ENCODE data around the gene VAV2. TPM values are rescaled to one million over a fixed set of nuclear protein-coding genes. Genes with fewer than 3 reads are reported as not detected.
A peak's percentile ranks its signal among the peaks of the same experiment; 100 is the strongest.

The VAV2 gene
- total and polyA plus RNA-seq, 9 of the 15 experiments (the other 6 are each of a cell fraction or from before 2014, with no cell fraction given) = 0.01 to 2.7 (median 1.0) TPM; not detected in 1

GRCh38 chr9:134007571-134007970 lies 15.4 kb upstream of the VAV2 start:
- TF ChIP-seq FOXA1 (IDR thresholded peaks at IDR 0.05; ENCODE audit: borderline replicate concordance) (no peak), NCOR1 (IDR thresholded peaks at IDR 0.05) (no peak), ZNF695 (CRISPR knock-in tag; IDR thresholded peaks at IDR 0.05) (no peak), PHF21A (IDR thresholded peaks at IDR 0.05; ENCODE audit: borderline replicate concordance, low read depth) (no peak), ZBTB34 (CRISPR knock-in tag; IDR thresholded peaks at IDR 0.05) (no peak), HBP1 (CRISPR knock-in tag; IDR thresholded peaks at IDR 0.05) (no peak), RAD21 (CRISPR knock-in tag; conservative IDR thresholded peaks at IDR 0.05 in 1 of 2, IDR thresholded peaks at IDR 0.05 in 1 of 2) (0 out of 4 replicates have a peak, but pooled peaks of 1 of the 2 experiments have one; percentile 11)
- H3K4me3 ChIP-seq = no peak overlapping the region
- no peak overlapping the region for H2AFZ ChIP-seq (ENCODE audit: low read depth, low read length)
- ATAC-seq (no peak), DNase-seq (ENCODE audit: extremely low read depth in 1 of 4, low spot score in 3 of 4) (no peak), FAIRE-seq (no peak)
- BruUV-seq (replicated peaks) = no TSS peak
- in situ Hi-C loops (cut with MboI) = no loop called here
- no peaks in the 10 kb centered on the region for H3K9me3 ChIP-seq (replicated peaks; ENCODE audit: control insufficient read depth, insufficient read depth, low read depth, low read length)
- CTCF ChIA-PET (ENCODE audit: low intra/inter-chr PET ratio) = no interaction called here
- H3K4me1 ChIP-seq (replicated peaks in 1 of 2; ENCODE audit: control insufficient read depth in 2 of 2, insufficient read depth in 2 of 2, low read length in 2 of 2) = peaks cover 0 to 6% of the 10 kb centered on the region in 2 experiments; a peak in 2 of 5 replicates
- POLR2A ChIA-PET = interaction anchor here (1.0 kb wide), 1 partner anchor 14 kb away, joined by 3 read pairs; no protein-coding TSS in a partner anchor
- H3K9me1 ChIP-seq (ENCODE audit: control insufficient read depth, insufficient read depth, low read length) = no peaks in the 10 kb centered on the region
- H3K79me2 ChIP-seq (ENCODE audit: control insufficient read depth, insufficient read depth, low read length) = no peaks in the 10 kb centered on the region
- H3K9ac ChIP-seq (ENCODE audit: insufficient read depth in 1 of 2, low read depth in 2 of 2, low read length in 2 of 2) = no peak overlapping the region
- intact Hi-C loops (cut with micrococcal nuclease) = no loop called here
- H3K27ac ChIP-seq (ENCODE audit: extremely low read depth, low read depth, low read length) = no peak overlapping the region
- no peaks in the 10 kb centered on the region for H4K20me1 ChIP-seq (replicated peaks; ENCODE audit: control insufficient read depth, insufficient read depth, low read length)
- H3K27me3 ChIP-seq (ENCODE audit: control insufficient read depth in 2 of 2, insufficient read depth in 2 of 2, low read length in 2 of 2) = peaks cover 24 to 51% of the 10 kb centered on the region in 2 experiments
- H3K36me3 ChIP-seq (ENCODE audit: control insufficient read depth, insufficient read depth, low read length) = no peaks in the 10 kb centered on the region
- H3K4me2 ChIP-seq (ENCODE audit: insufficient read depth, low read length) = no peak overlapping the region
- 0% methylated on average over 9 of the region's 9 CpGs for WGBS (ENCODE audit: insufficient coverage, low coverage, missing lambda C conversion rate)

Data from K562 (cell line).